ENCODE measurements around the gene YWHAB. TPM values are rescaled to one million over a fixed set of nuclear protein-coding genes. Genes with fewer than 3 reads are reported as not detected.
A peak's percentile ranks its signal among the peaks of the same experiment; 100 is the strongest.

The YWHAB gene
- total RNA-seq, 2 experiments from 2014 or later, result 163 to 167 TPM

- no peaks in the 10 kb centered on the region for H3K9me3 Mint-ChIP-seq
- H3K36me3 ChIP-seq (ENCODE audit: insufficient read depth, low read length), result peaks cover 7% of the 10 kb centered on the region
- CTCF ChIA-PET, result interaction anchor here (1.4 kb wide), 1 partner anchor 27 kb away, joined by 3 read pairs; no protein-coding TSS in a partner anchor
- ATAC-seq (ENCODE audit: poor library complexity), result no peak
- H3K4me1 Mint-ChIP-seq (ENCODE audit: low read depth), result peaks cover 26% of the 10 kb centered on the region
- no peaks in the 10 kb centered on the region for H3K27me3 ChIP-seq (ENCODE audit: control insufficient read depth in 1 of 2, insufficient read depth in 2 of 2, low read length in 2 of 2)
- no peak for TF ChIP-seq CTCF (IDR thresholded peaks at IDR 0.05)
- H3K27me3 Mint-ChIP-seq, result no peaks in the 10 kb centered on the region
- H3K9me3 ChIP-seq (ENCODE audit: control insufficient read depth in 1 of 2, insufficient read depth in 1 of 2, low read length in 2 of 2), result no peaks in the 10 kb centered on the region
- no peak overlapping the region for H3K4me3 Mint-ChIP-seq
- POLR2A ChIA-PET, result no interaction called here
- peaks cover 12% of the 10 kb centered on the region for H3K4me1 ChIP-seq (ENCODE audit: insufficient read depth, low read length)
- H3K27ac ChIP-seq (ENCODE audit: low read depth in 1 of 2, low read length in 2 of 2), result no peak overlapping the region
- intact Hi-C loops (cut with DNase I, micrococcal nuclease), result loop anchor here in 1 of 2 experiments (5.0 kb wide), 2 partner anchors 47 to 177 kb away; partner anchors contain the start of gene TOMM34
- no peak for DNase-seq
- peak overlapping the region; percentile 60 for H3K27ac Mint-ChIP-seq
- peaks cover 11% of the 10 kb centered on the region for H3K36me3 Mint-ChIP-seq (ENCODE audit: low read depth)
- no peak overlapping the region for H3K4me3 ChIP-seq (ENCODE audit: low read length)
These were observed 29.4 kb downstream of the YWHAB start for GRCh38 chr20:44914924-44915323.

GRCh38 chr20:44916586-44916985, 31.1 kb downstream of the YWHAB start:
- Mint-ChIP-seq H3K4me3 (no peak overlapping the region), H3K27ac (no peak overlapping the region), H3K9me3 (no peaks in the 10 kb centered on the region), H3K4me1 (ENCODE audit: low read depth) (peaks cover 26% of the 10 kb centered on the region), H3K27me3 (no peaks in the 10 kb centered on the region), H3K36me3 (ENCODE audit: low read depth) (peaks cover 11% of the 10 kb centered on the region)
- H3K9me3 ChIP-seq (ENCODE audit: control insufficient read depth in 1 of 2, insufficient read depth in 1 of 2, low read length in 2 of 2), result no peaks in the 10 kb centered on the region
- no peak for TF ChIP-seq CTCF (IDR thresholded peaks at IDR 0.05)
- ChIA-PET POLR2A (no interaction called here), CTCF (no interaction called here)
- H3K27me3 ChIP-seq (ENCODE audit: control insufficient read depth in 1 of 2, insufficient read depth in 2 of 2, low read length in 2 of 2), result no peaks in the 10 kb centered on the region
- peaks cover 3% of the 10 kb centered on the region for H3K4me1 ChIP-seq (ENCODE audit: insufficient read depth, low read length)
- H3K27ac ChIP-seq (ENCODE audit: low read depth in 1 of 2, low read length in 2 of 2), result no peak overlapping the region
- no peak overlapping the region for H3K4me3 ChIP-seq (ENCODE audit: low read length)
- intact Hi-C loops (cut with DNase I, micrococcal nuclease), result no loop called here
- ATAC-seq (ENCODE audit: poor library complexity) (no peak), DNase-seq (no peak)
- peaks cover 8% of the 10 kb centered on the region for H3K36me3 ChIP-seq (ENCODE audit: insufficient read depth, low read length)

- H3K36me3 Mint-ChIP-seq (ENCODE audit: low read depth), result peaks cover 11% of the 10 kb centered on the region
- H3K4me1 Mint-ChIP-seq (ENCODE audit: low read depth), result peaks cover 25% of the 10 kb centered on the region
- intact Hi-C loops (cut with DNase I, micrococcal nuclease), result no loop called here
- Histone ChIP-seq H3K27ac (ENCODE audit: low read depth in 1 of 2, low read length in 2 of 2) (no peak overlapping the region), H3K27me3 (ENCODE audit: control insufficient read depth in 1 of 2, insufficient read depth in 2 of 2, low read length in 2 of 2) (no peaks in the 10 kb centered on the region), H3K4me3 (ENCODE audit: low read length) (no peak overlapping the region), H3K9me3 (ENCODE audit: control insufficient read depth in 1 of 2, insufficient read depth in 1 of 2, low read length in 2 of 2) (no peaks in the 10 kb centered on the region), H3K36me3 (ENCODE audit: insufficient read depth, low read length) (peaks cover 12% of the 10 kb centered on the region), H3K4me1 (ENCODE audit: insufficient read depth, low read length) (peaks cover 3% of the 10 kb centered on the region)
- POLR2A ChIA-PET, result interaction anchor here (1.4 kb wide), 1 partner anchor 32 kb away, joined by 3 read pairs; the partner anchor contains the start of gene YWHAB
- no peak overlapping the region for H3K27ac Mint-ChIP-seq
- CTCF ChIA-PET, result no interaction called here
- DNase-seq (no peak), ATAC-seq (ENCODE audit: poor library complexity) (no peak)
- no peaks in the 10 kb centered on the region for H3K9me3 Mint-ChIP-seq
- H3K27me3 Mint-ChIP-seq, result no peaks in the 10 kb centered on the region
- no peak overlapping the region for H3K4me3 Mint-ChIP-seq
- TF ChIP-seq CTCF (IDR thresholded peaks at IDR 0.05), result no peak
These were observed 31.9 kb downstream of the YWHAB start for GRCh38 chr20:44917399-44917798.

Data from CD4-positive, alpha-beta T cell (primary cell).